Heart left ventricle (tissue), 16 donors: ENCODE measurements around the gene RNPS1. TPM values are rescaled to one million over a fixed set of nuclear protein-coding genes. Genes with fewer than 3 reads are reported as not detected.

Source experiments
- ATAC-seq, 4 donors: fragments of 200-7000 bp; cut with Tn5 transposase; one replicate each; pipeline ENCODE4 v1.9.1; 2020 to 2022; ENCODE audit warnings: moderate library complexity in 4 of 4, mild to moderate bottlenecking in 3 of 4, moderate number of reproducible peaks in 1 of 4
- DNase-seq, 5 donors: peaks; one replicate each; pipeline ENCODE4 v3.0.0-alpha.2; 2020
- H3K27ac ChIP-seq, 12 donors: fragments of 200-600 bp; sonication (generic) in 4 of 12; one replicate each; pipeline versions ENCODE4 v1.5.0 to v1.8.0; 2016 to 2022; ENCODE audit warnings: mild to moderate bottlenecking in 2 of 12
- H3K27me3 ChIP-seq, 9 donors: fragments of 200-600 bp; sonication (generic) in 2 of 9; one replicate each; pipeline versions ENCODE4 v1.5.1 to v1.8.0; 2016 to 2022; ENCODE audit warnings: mild to moderate bottlenecking in 3 of 9
- H3K36me3 ChIP-seq, 9 donors: fragments of 200-600 bp; sonication (generic) in 2 of 9; one replicate each; pipeline versions ENCODE4 v1.5.0 to v1.8.0; 2018 to 2022; ENCODE audit warnings: mild to moderate bottlenecking in 2 of 9
- H3K4me1 ChIP-seq, 12 donors: fragments of 200-600 bp; sonication (generic) in 4 of 12; one replicate each; pipeline versions ENCODE4 v1.5.0 to v1.8.0; 2016 to 2022; ENCODE audit warnings: mild to moderate bottlenecking in 3 of 12
- H3K4me3 ChIP-seq, 12 donors: fragments of 200-600 bp; sonication (generic) in 4 of 12; one replicate each; pipeline versions ENCODE4 v1.5.0 to v1.8.0; 2017 to 2022; ENCODE audit warnings: mild to moderate bottlenecking in 9 of 12, moderate library complexity in 4 of 12
- H3K9me3 ChIP-seq, 12 donors: fragments of 200-600 bp; sonication (generic) in 4 of 12; one replicate each; pipeline versions ENCODE4 v1.5.0 to v1.8.0; 2016 to 2022; ENCODE audit warnings: mild to moderate bottlenecking in 1 of 12
- POLR2A ChIP-seq, 2 donors: fragments of 450-650 bp; IDR thresholded peaks; one replicate each; pipeline ENCODE4 v1.6.1; 2017; ENCODE audit warnings: antibody characterized with exemption in 2 of 2, mild to moderate bottlenecking in 2 of 2, moderate library complexity in 2 of 2
- WGBS, 4 donors: extraction: QIAGEN DNeasy Blood & Tissue Kit in 2 of 4; methylation state at CpG; one replicate each; pipeline versions ENCODE4 v1.1.5 to v1.1.7; 2013 to 2018; 5-methylcytosine and 5-hydroxymethylcytosine counted together
- intact Hi-C, 10 donors: fragments of 100-400 bp; cut with DNase I; formaldehyde crosslinking; loops; one replicate each; pipeline versions ENCODE4 v1.11.1 to v1.14.2; 2022
- long read RNA-seq, 3 donors: library from polyadenylated mRNA; unstranded; transcript quantifications; one replicate each; pipeline ENCODE4 v2.0.0, GENCODE V29; 2020 to 2021
- polyA plus RNA-seq, 2 donors: library from polyadenylated mRNA; stranded (reverse); fragments of 200-250 nt; gene quantifications; one replicate each; pipeline ENCODE4 v1.2.3, GENCODE V29; 2013
- total RNA-seq, 9 donors: library from RNA; depleted of rRNA in 2 of 9; stranded (reverse); fragments of >200 nt in 2 of 9; fragmentation: NEBNext Ultra II Directional in 3 of 9; extraction: Animal tissue kit (Norgen Biotek cat#: 25700) in 3 of 9; gene quantifications; one replicate each; pipeline versions ENCODE4 v1.1.0 to v1.2.4, GENCODE V29; 2016 to 2023
- TF ChIP-seq, protein P1 (sequence below), 12 donors: fragments of 200-600 bp; sonication (generic) in 4 of 12; IDR thresholded peaks; one replicate each; pipeline versions ENCODE4 v1.5.0 to v1.8.0; 2018 to 2022; ENCODE audit warnings: antibody characterized with exemption in 12 of 12, mild to moderate bottlenecking in 5 of 12
- donor health status: ischemic (EF 13 %, LVEDD 7.1; RV severe dilation, severe dysfunction).
- donor health status: healthy with polysubstance abuse.
- donor health status: DM: no; HTN: yes; CAD: no.
- donor health status: DM: no; HTN: no; CAD: no.
- donor health status: ischemic (EF 25% LVEDD 6.9; RV normal size, moderate dysfunction).
- donor health status: ischemic (EF 25% LVEDD 5.7; RV mildly dilated, moderate dysfunction).
- donor health status: healthy.
- donor health status: DM: yes; HTN: yes; CAD: no.
- donor health status: ischemic (EF 35%, LVEDD 5.7; RV mildly dilated, moderate dysfunction).
- donor health status: nonischemic (EF 11% LVEDD 7.7; RV severe dilation, severe dysfunction).
- donor health status: DM: yes; HTN: yes; CAD: no.
- donor health status: PGD.
- donor health status: ischemic (EF 29% LVEDD 5.4; RV normal size, mild dysfunction).
- donor health status: nonischemic (EF 23%, LVEDD 6.1; RV moderate dilation, normal function).

The RNPS1 gene, protein sequence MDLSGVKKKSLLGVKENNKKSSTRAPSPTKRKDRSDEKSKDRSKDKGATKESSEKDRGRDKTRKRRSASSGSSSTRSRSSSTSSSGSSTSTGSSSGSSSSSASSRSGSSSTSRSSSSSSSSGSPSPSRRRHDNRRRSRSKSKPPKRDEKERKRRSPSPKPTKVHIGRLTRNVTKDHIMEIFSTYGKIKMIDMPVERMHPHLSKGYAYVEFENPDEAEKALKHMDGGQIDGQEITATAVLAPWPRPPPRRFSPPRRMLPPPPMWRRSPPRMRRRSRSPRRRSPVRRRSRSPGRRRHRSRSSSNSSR
- 100 to 1,000 TPM; 100 to 154 (median 120) TPM for total RNA-seq
- 100 to 1,000 TPM in 1 of 2 donors, 10 to 100 TPM in 1; 73.9 to 193 TPM for polyA plus RNA-seq
- long read RNA-seq, donor 1, transcript RNPS1-217 (7 exons, 1,514 nt): minor isoform, 7 of 104 reads
- long read RNA-seq, donor 1, transcript RNPS1-202 (8 exons, 2,241 nt): major isoform, 42 of 104 reads
- long read RNA-seq, donor 1, transcript RNPS1-221 (1 exons, 1,826 nt): minor isoform, 9 of 104 reads
- long read RNA-seq, donor 1, transcript RNPS1-220 (7 exons, 2,037 nt): minor isoform, 12 of 104 reads
- long read RNA-seq, donor 1, partial matches to known transcripts: 12 of 104 reads
- long read RNA-seq, donor 1, other reads (novel, unspliced or antisense): 11 of 104 reads
- long read RNA-seq, donor 2, transcript RNPS1-202 (8 exons, 2,241 nt): major isoform, 166 of 269 reads
- long read RNA-seq, donor 2, transcript RNPS1-217 (7 exons, 1,514 nt): minor isoform, 8 of 269 reads
- long read RNA-seq, donor 2, transcript RNPS1-220 (7 exons, 2,037 nt): minor isoform, 57 of 269 reads
- long read RNA-seq, donor 2, transcript RNPS1-203 (8 exons, 2,069 nt): minor isoform, 11 of 269 reads
- long read RNA-seq, donor 2, partial matches to known transcripts: 6 of 269 reads
- long read RNA-seq, donor 2, other reads (novel, unspliced or antisense): 15 of 269 reads
- long read RNA-seq, donor 3, transcript RNPS1-220 (7 exons, 2,037 nt): minor isoform, 16 of 110 reads
- long read RNA-seq, donor 3, transcript RNPS1-202 (8 exons, 2,241 nt): major isoform, 62 of 110 reads
- long read RNA-seq, donor 3, transcript RNPS1-221 (1 exons, 1,826 nt): minor isoform, 7 of 110 reads
- long read RNA-seq, donor 3, partial matches to known transcripts: 4 of 110 reads
- long read RNA-seq, donor 3, other reads (novel, unspliced or antisense): 9 of 110 reads

DNA sequence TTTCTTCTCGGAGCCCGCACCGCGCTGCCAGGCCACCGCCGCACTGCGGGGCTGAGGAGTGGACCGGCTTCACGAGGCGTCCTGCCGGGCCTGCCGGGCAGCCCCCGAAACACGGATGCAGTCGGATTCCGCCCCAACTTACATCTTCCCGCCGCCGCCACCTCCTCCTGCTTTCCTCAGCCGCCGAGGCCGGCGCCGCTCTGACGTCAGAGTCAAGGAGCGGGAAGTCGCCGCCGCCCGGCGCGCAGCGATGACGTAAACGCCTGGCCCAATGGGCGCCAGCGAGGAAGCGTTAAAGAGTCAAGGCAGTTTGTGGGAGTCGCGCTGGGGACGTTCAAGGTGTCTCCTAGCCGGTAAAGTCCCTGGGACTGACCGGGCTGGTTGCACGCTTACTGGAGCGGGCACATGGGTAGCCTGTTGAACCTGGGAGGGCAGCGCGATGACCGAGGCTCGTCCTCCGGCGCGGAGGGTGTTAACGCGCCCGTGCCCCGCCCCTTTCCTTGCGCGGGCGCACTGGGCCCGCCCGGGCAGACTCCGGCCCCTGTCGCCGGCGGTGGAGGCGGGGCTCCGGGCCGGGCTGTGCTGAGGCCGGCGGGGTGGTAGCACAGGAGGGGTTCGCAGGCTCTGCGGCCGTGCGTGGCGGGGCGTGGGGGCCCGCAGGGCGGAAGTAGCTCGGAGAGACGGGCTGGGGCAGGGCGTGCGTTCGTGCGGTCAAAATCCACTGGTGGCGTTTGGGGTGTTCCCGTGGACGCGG is at the start of gene RNPS1:
Gene RNPS1 (minus strand): TSS at position 214 of the 754 bp plus-strand sequence. CDS start 3,483 bp downstream, outside the sequence.
- 0 to 1% (median 1%) methylated on average over 21 to 88 of the region's 88 CpGs for WGBS, 4 donors
- DNase-seq (peak; percentile 96 to 98 (median 97)), ATAC-seq (peak; percentile 93 to 98 (median 97))
- Histone ChIP-seq H3K4me1 (peaks cover 4 to 49% (median 24%) of the 10 kb centered on the region in 12 donors), H3K36me3 (peaks cover 0 to 29% (median 13%) of the 10 kb centered on the region in 9 donors), H3K27ac (peak within 1 kb of the TSS; percentile 88 to 100 (median 96)), H3K4me3 (peak within 1 kb of the TSS; percentile 65 to 98 (median 86)), H3K9me3 (no peaks in the 10 kb centered on the region), H3K27me3 (no peaks in the 10 kb centered on the region)
- TF ChIP-seq, protein P1, sequence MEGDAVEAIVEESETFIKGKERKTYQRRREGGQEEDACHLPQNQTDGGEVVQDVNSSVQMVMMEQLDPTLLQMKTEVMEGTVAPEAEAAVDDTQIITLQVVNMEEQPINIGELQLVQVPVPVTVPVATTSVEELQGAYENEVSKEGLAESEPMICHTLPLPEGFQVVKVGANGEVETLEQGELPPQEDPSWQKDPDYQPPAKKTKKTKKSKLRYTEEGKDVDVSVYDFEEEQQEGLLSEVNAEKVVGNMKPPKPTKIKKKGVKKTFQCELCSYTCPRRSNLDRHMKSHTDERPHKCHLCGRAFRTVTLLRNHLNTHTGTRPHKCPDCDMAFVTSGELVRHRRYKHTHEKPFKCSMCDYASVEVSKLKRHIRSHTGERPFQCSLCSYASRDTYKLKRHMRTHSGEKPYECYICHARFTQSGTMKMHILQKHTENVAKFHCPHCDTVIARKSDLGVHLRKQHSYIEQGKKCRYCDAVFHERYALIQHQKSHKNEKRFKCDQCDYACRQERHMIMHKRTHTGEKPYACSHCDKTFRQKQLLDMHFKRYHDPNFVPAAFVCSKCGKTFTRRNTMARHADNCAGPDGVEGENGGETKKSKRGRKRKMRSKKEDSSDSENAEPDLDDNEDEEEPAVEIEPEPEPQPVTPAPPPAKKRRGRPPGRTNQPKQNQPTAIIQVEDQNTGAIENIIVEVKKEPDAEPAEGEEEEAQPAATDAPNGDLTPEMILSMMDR (IDR thresholded peaks at IDR 0.05): peak in 1 of 12 donors; percentile 17
- peak; percentile 58 to 92 for TF ChIP-seq POLR2A (IDR thresholded peaks at IDR 0.05)
- intact Hi-C loops: loop anchor here in 2 of 10 donors (1.0 to 10.0 kb wide), 2 partner anchors 17 to 247 kb away; partner anchors contain the start of genes ATP6V0C (in 1 of the 2) and ECI1 (in 1 of the 2)

GRCh38 chr16:2317231-2318020 is 49.5 kb upstream of the RNPS1 start:
- H3K4me3 ChIP-seq: no peak overlapping the region
- no peaks in the 10 kb centered on the region for H3K9me3 ChIP-seq
- peak in 1 of 4 donors; percentile 19 for ATAC-seq
- no peak overlapping the region for H3K27ac ChIP-seq
- 90 to 94% (median 92%) methylated on average over 18 to 26 of the region's 26 CpGs for WGBS, 4 donors
- TF ChIP-seq, protein P1 (IDR thresholded peaks at IDR 0.05): no peak
- H3K4me1 ChIP-seq: no peaks in the 10 kb centered on the region
- intact Hi-C loops: no loop called here
- H3K27me3 ChIP-seq: no peaks in the 10 kb centered on the region
- H3K36me3 ChIP-seq: peaks cover 0 to 37% (median 13%) of the 10 kb centered on the region in 9 donors
- no peak for DNase-seq
